Smooth muscle cell (in vitro differentiated cells): ENCODE data around the gene CPOX. TPM values are rescaled to one million over a fixed set of nuclear protein-coding genes. Genes with fewer than 3 reads are reported as not detected.

ENCODE experiments used
- DNase-seq: peaks from one replicate; lab custom pipeline; 2025; ENCODE audit not compliant: unreplicated experiment; lab: John Stamatoyannopoulos, UW
- H2AFZ ChIP-seq: fragments of 200-600 bp; sonication (generic); 2 replicates; pipeline ENCODE4 v1.6.0; 2016; ENCODE audit warnings: antibody characterized with exemption, low read depth, mild to moderate bottlenecking
- H3F3A ChIP-seq: fragments of 200-600 bp; sonication (generic); 2 replicates; pipeline ENCODE4 v1.6.0; 2017; ENCODE audit warnings: antibody characterized with exemption, low read depth
- H3K27ac ChIP-seq: fragments of 200-600 bp; sonication (generic); 2 replicates; pipeline ENCODE4 v1.5.1; 2016; ENCODE audit warnings: low read depth, mild to moderate bottlenecking
- H3K27me3 ChIP-seq: fragments of 200-600 bp; sonication (generic); 2 replicates; pipeline ENCODE4 v1.6.1; 2016; ENCODE audit warnings: low read depth, mild to moderate bottlenecking
- H3K36me3 ChIP-seq: fragments of 200-600 bp; sonication (generic); 2 replicates; pipeline ENCODE4 v1.5.1; 2016; ENCODE audit warnings: low read depth
- H3K4me1 ChIP-seq: fragments of 200-600 bp; sonication (generic); 2 replicates; pipeline ENCODE4 v1.5.1; 2016; ENCODE audit warnings: low read depth
- H3K4me2 ChIP-seq: fragments of 200-600 bp; sonication (generic); 2 replicates; pipeline ENCODE4 v1.6.0; 2016; ENCODE audit warnings: mild to moderate bottlenecking
- H3K4me3 ChIP-seq: fragments of 200-600 bp; sonication (generic); 2 replicates; pipeline ENCODE4 v1.5.1; 2016; ENCODE audit warnings: mild to moderate bottlenecking
- H3K79me2 ChIP-seq: fragments of 200-600 bp; sonication (generic); 2 replicates; pipeline ENCODE4 v1.6.0; 2016; ENCODE audit warnings: low read depth, mild to moderate bottlenecking
- H3K9ac ChIP-seq: fragments of 200-600 bp; sonication (generic); 2 replicates; pipeline ENCODE4 v1.6.0; 2016; ENCODE audit warnings: low read depth
- H3K9me3 ChIP-seq: fragments of 200-600 bp; sonication (generic); replicated peaks from 2 replicates; pipeline ENCODE4 v1.5.1; 2016; ENCODE audit warnings: low read depth
- H4K20me1 ChIP-seq: fragments of 200-600 bp; sonication (generic); 2 replicates; pipeline ENCODE4 v1.6.0; 2016; ENCODE audit warnings: low read depth
- CTCF ChIP-seq: fragments of 200-600 bp; sonication (generic); IDR thresholded peaks from 2 replicates; pipeline ENCODE4 v1.5.1; 2017; ENCODE audit warnings: borderline replicate concordance, mild to moderate bottlenecking, antibody characterized with exemption; ENCODE audit not compliant: insufficient read depth, poor library complexity, severe bottlenecking
- WGBS: methylation state at CpG from one replicate; pipeline ENCODE4 v1.1.7; 2016; ENCODE audit warnings: low lambda C conversion rate; 5-methylcytosine and 5-hydroxymethylcytosine counted together
- polyA plus RNA-seq: library from polyadenylated mRNA; unstranded; fragments of >200 nt; fragmentation: Nextera tagmentation; extraction: Ambion mirVana; gene quantifications from 2 replicates; pipeline ENCODE4 v1.2.1, GENCODE V29; 2016
- total RNA-seq: library from RNA; depleted of rRNA; stranded (reverse); fragments of >200 nt; gene quantifications from 2 replicates; pipeline ENCODE4 v1.2.3, GENCODE V29; 2014

Gene CPOX
- total and polyA plus RNA-seq, 2 experiments from 2014 or later: 19.3 to 44.8 TPM

- no peak overlapping the region for H3K4me3 ChIP-seq
- H3K79me2 ChIP-seq: no peaks in the 10 kb centered on the region
- no peaks in the 10 kb centered on the region for H3F3A ChIP-seq
- no peak overlapping the region for H2AFZ ChIP-seq
- DNase-seq: no peak
- no peak for TF ChIP-seq CTCF
- no peaks in the 10 kb centered on the region for H4K20me1 ChIP-seq
- H3K36me3 ChIP-seq: no peaks in the 10 kb centered on the region
- H3K4me2 ChIP-seq: no peak overlapping the region
- H3K9ac ChIP-seq: no peak overlapping the region
- WGBS: 90% methylated on average over 4 of the region's 4 CpGs
- no peaks in the 10 kb centered on the region for H3K4me1 ChIP-seq
- no peaks in the 10 kb centered on the region for H3K9me3 ChIP-seq
- H3K27me3 ChIP-seq: no peaks in the 10 kb centered on the region
- H3K27ac ChIP-seq: no peak overlapping the region
These were observed 41.0 kb downstream of the CPOX start for GRCh38 chr3:98552232-98553020.

- H3K4me3 ChIP-seq: no peak overlapping the region
- no peaks in the 10 kb centered on the region for H3K79me2 ChIP-seq
- H3K4me1 ChIP-seq: no peaks in the 10 kb centered on the region
- 83% methylated on average over 3 of the region's 3 CpGs for WGBS
- no peaks in the 10 kb centered on the region for H3F3A ChIP-seq
- H4K20me1 ChIP-seq: no peaks in the 10 kb centered on the region
- TF ChIP-seq CTCF: no peak
- no peaks in the 10 kb centered on the region for H3K36me3 ChIP-seq
- no peaks in the 10 kb centered on the region for H3K9me3 ChIP-seq
- no peak overlapping the region for H3K9ac ChIP-seq
- H3K27ac ChIP-seq: no peak overlapping the region
- no peak overlapping the region for H2AFZ ChIP-seq
- no peaks in the 10 kb centered on the region for H3K27me3 ChIP-seq
- no peak for DNase-seq
- H3K4me2 ChIP-seq: no peak overlapping the region
These were observed 41.7 kb downstream of the CPOX start for GRCh38 chr3:98551754-98552153.

- H4K20me1 ChIP-seq: no peaks in the 10 kb centered on the region
- no peaks in the 10 kb centered on the region for H3K79me2 ChIP-seq
- H3K4me1 ChIP-seq: no peaks in the 10 kb centered on the region
- H2AFZ ChIP-seq: no peak overlapping the region
- H3K27me3 ChIP-seq: no peaks in the 10 kb centered on the region
- H3K36me3 ChIP-seq: no peaks in the 10 kb centered on the region
- H3K4me2 ChIP-seq: no peak overlapping the region
- no peak for TF ChIP-seq CTCF
- 79% methylated on average over 2 of the region's 2 CpGs for WGBS
- no peak for DNase-seq
- no peaks in the 10 kb centered on the region for H3F3A ChIP-seq
- no peaks in the 10 kb centered on the region for H3K9me3 ChIP-seq
- H3K4me3 ChIP-seq: no peak overlapping the region
- no peak overlapping the region for H3K9ac ChIP-seq
- H3K27ac ChIP-seq: no peak overlapping the region
These were observed 42.2 kb downstream of the CPOX start for GRCh38 chr3:98551236-98551635.

- Histone ChIP-seq H3K36me3 (no peaks in the 10 kb centered on the region), H3K27ac (no peak overlapping the region), H2AFZ (no peak overlapping the region), H3F3A (no peaks in the 10 kb centered on the region), H3K79me2 (no peaks in the 10 kb centered on the region), H3K27me3 (no peaks in the 10 kb centered on the region), H3K9ac (no peak overlapping the region), H4K20me1 (no peaks in the 10 kb centered on the region), H3K4me3 (no peak overlapping the region), H3K9me3 (no peaks in the 10 kb centered on the region), H3K4me2 (no peak overlapping the region), H3K4me1 (no peaks in the 10 kb centered on the region)
- no peak for TF ChIP-seq CTCF
- 99% methylated on average over 3 of the region's 3 CpGs for WGBS
- DNase-seq: no peak
These were observed 42.6 kb downstream of the CPOX start for GRCh38 chr3:98550833-98551232.
